ENCODE data around the gene M6PR.

M6PR gene

DNA sequence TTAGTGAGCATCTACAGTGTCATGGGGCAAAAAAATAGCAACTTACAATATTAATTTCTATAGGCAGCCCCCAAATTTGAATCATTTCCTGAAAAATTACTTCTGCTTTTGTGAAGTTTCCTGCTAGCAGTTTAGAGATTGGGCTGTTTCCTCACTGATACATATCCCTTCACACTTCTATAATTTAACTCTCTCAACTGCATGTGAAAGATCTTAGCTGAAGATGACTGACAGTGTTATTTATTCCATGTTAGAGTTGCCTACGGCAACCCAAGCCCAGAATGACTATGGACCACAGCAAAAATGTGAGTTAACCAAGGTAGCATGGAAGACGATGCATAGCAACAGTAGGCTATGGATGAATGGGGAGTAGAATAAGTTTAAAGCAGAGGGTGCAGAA, 40.0 kb upstream of the M6PR start, which contains the start of gene KLRG1:
Gene KLRG1, plus strand, starts transcription at position 134 of the 400 bp plus-strand sequence. Its CDS starts 90 bp downstream, at position 224.
- TF ChIP-seq, protein P1, sequence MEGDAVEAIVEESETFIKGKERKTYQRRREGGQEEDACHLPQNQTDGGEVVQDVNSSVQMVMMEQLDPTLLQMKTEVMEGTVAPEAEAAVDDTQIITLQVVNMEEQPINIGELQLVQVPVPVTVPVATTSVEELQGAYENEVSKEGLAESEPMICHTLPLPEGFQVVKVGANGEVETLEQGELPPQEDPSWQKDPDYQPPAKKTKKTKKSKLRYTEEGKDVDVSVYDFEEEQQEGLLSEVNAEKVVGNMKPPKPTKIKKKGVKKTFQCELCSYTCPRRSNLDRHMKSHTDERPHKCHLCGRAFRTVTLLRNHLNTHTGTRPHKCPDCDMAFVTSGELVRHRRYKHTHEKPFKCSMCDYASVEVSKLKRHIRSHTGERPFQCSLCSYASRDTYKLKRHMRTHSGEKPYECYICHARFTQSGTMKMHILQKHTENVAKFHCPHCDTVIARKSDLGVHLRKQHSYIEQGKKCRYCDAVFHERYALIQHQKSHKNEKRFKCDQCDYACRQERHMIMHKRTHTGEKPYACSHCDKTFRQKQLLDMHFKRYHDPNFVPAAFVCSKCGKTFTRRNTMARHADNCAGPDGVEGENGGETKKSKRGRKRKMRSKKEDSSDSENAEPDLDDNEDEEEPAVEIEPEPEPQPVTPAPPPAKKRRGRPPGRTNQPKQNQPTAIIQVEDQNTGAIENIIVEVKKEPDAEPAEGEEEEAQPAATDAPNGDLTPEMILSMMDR (IDR thresholded peaks at IDR 0.05; ENCODE audit: low read depth, low read length), result no peak
- DNase-seq (ENCODE audit: low read depth in 2 of 2), result no peak
- H3K4me3 ChIP-seq (replicated peaks in 1 of 2; ENCODE audit: low read depth in 2 of 2, low read length in 2 of 2), result no peak within 1 kb of the TSS

DNA sequence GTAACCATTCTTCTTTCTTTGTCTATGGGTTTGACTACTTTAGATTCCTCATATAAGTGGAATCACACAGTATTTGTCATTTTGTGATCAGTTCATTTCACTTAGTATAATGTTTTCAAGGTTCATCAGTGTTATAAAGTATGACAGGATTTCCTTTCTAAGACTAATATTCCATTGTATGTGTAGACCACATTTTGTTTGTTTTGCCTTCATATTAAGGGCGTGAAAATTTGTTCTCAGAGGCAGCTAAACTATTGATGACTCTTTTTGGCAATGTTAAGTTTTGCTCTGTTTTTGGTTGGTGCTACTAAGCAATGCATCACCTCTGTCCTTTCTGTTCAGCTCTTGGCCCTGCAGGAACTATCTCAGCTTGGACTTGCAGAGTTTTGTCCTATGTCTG, 38.2 kb upstream of the M6PR start:
- no peak overlapping the region for H3K4me3 ChIP-seq (replicated peaks in 1 of 2; ENCODE audit: low read depth in 2 of 2, low read length in 2 of 2)
- TF ChIP-seq, protein P1 (IDR thresholded peaks at IDR 0.05; ENCODE audit: low read depth, low read length), result no peak
- DNase-seq (ENCODE audit: low read depth in 2 of 2), result no peak

DNA sequence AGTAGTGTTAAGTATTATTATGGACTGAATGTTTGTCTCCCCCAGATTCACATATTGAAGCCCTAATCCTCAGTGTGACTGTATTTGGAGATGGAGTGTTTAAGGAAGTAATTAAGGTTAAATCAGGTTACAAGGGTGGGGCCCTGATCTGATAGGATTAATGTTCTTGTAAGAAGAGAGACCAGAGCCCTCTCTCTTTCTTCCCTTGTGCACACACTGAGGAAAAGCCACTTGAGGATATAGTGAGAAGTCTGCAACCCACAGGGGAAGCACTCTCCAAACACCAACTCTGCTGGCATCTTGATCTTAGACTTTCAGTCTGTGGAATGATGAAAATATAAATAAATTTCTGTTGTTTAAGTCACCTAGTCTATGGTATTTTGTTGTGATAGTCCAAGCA, 37.7 kb upstream of the M6PR start:
- TF ChIP-seq, protein P1 (IDR thresholded peaks at IDR 0.05; ENCODE audit: low read depth, low read length), result no peak
- no peak overlapping the region for H3K4me3 ChIP-seq (replicated peaks in 1 of 2; ENCODE audit: low read depth in 2 of 2, low read length in 2 of 2)
- DNase-seq (ENCODE audit: low read depth in 2 of 2), result no peak

DNA sequence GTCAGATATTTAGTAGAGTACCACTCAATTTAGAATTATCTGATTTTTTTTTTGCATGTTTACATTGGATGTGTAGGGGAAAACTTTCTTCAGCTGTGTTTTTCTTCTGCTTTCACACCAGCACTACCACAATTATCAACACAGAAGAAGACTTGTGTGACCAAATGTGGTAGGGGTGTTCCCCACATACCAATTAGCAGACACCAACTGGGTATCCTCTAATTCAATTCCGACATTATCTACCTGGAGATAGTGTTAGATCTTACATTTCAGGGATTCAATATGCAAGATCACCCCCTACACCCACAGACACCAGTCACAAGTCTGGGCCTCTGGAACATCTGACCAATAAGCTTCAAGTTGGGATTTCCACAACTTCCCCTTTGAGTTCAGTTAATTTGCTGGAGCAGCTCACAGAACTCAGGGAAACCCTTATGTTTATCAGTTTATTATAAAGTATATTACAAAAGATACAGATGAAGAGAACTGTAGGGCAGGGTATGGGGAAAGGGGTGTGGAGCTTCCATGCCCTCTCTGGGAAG, 35.8 kb upstream of the M6PR start:
- no peak for DNase-seq (ENCODE audit: low read depth in 2 of 2)
- H3K4me3 ChIP-seq (replicated peaks in 1 of 2; ENCODE audit: low read depth in 2 of 2, low read length in 2 of 2), result no peak overlapping the region
- TF ChIP-seq, protein P1 (IDR thresholded peaks at IDR 0.05; ENCODE audit: low read depth, low read length), result no peak

DNA sequence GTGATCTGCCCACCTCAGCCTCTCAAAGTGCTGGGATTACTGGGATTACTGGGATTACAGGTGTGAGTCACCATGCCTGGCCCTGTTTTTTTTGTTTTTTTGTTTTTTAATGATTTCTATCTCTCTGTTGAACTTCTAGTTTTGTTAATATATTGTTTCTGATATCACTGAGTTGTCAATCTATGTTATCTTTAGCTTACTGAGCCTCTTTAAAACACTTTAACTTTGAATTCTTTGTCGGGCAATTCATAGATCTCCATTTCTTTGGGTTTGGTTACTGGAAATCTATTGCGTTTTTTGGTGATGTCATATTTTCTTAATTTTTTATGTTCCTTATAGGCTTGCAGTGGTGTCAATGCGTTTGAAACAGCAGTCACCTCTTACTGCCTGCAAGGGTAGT, 30.7 kb upstream of the M6PR start:
- TF ChIP-seq, protein P1 (IDR thresholded peaks at IDR 0.05; ENCODE audit: low read depth, low read length), result no peak
- DNase-seq (ENCODE audit: low read depth in 2 of 2), result no peak
- no peak overlapping the region for H3K4me3 ChIP-seq (replicated peaks in 1 of 2; ENCODE audit: low read depth in 2 of 2, low read length in 2 of 2)

DNA sequence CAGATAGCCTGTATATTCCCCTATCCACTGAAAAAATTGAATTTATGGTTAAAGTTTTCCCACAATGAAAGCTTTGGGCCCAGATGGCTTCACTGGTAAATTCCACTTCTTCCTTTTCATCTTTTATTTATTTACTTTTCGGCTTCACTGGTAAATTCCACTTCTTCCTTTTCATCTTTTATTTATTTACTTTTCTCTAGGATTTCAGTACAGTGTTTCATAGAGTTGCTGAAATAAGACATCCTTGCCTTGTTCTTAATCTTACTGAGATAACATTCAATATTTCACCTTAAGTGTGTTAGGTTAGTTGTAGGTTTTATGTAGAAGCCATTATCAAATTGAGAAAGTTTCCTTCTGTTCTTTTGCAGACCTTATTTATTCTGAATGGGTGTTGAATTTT, 21.0 kb upstream of the M6PR start:
- TF ChIP-seq, protein P1 (IDR thresholded peaks at IDR 0.05; ENCODE audit: low read depth, low read length), result no peak
- no peak overlapping the region for H3K4me3 ChIP-seq (replicated peaks in 1 of 2; ENCODE audit: low read depth in 2 of 2, low read length in 2 of 2)
- DNase-seq (ENCODE audit: low read depth in 2 of 2), result no peak

DNA sequence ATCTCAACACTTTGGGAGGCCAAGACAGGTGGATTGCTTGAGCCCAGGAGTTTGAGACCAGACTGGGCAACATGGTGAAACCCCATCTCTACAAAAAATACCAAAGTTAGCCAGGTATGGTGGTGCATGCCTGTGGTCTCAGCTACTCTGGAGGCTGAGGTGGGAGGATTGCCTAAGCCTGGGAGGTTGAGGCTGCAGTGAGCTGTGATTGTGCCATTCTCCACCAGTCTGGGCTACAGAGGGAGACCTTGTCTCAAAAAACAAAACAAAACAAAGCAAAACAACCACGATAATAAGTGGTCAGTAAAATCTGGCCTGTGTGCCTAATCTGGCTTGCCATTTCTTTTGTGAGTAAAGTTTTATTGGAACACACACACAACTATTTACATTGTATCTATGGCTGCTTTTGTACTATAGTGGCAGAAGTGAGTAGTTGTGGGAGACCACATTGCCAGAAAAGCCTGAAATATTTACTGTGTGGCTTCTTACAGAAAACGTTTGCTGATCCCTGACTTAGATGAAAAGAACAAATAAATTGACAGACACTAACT, 20.5 kb upstream of the M6PR start:
- no peak for DNase-seq (ENCODE audit: low read depth in 2 of 2)
- no peak overlapping the region for H3K4me3 ChIP-seq (replicated peaks in 1 of 2; ENCODE audit: low read depth in 2 of 2, low read length in 2 of 2)
- TF ChIP-seq, protein P1 (IDR thresholded peaks at IDR 0.05; ENCODE audit: low read depth, low read length), result no peak
